Colonic mucosa (tissue), 4 donors: ENCODE data around the gene NUPR2. TPM values are rescaled to one million over a fixed set of nuclear protein-coding genes. Genes with fewer than 3 reads are reported as not detected.
"Not testable (repeated sequence)": the region's sequence is repeated elsewhere in the genome, so short reads cannot be mapped to it uniquely, and the experiment has no call there.

Experiments used
- DNase-seq: peaks from one replicate; pipeline ENCODE4 v3.0.0-alpha.2; 2020
- H3K27ac ChIP-seq: fragments of 200-600 bp; one replicate; pipeline ENCODE4 v1.8.0; 2021
- H3K27me3 ChIP-seq: fragments of 200-600 bp; one replicate; pipeline ENCODE4 v1.8.0; 2021
- H3K36me3 ChIP-seq: fragments of 200-600 bp; one replicate; pipeline ENCODE4 v1.8.0; 2021
- H3K4me1 ChIP-seq: fragments of 200-600 bp; one replicate; pipeline ENCODE4 v1.8.0; 2021; ENCODE audit warnings: mild to moderate bottlenecking
- H3K4me3 ChIP-seq: fragments of 200-600 bp; one replicate; pipeline ENCODE4 v1.8.0; 2021
- H3K9ac ChIP-seq, 2 donors: one replicate each; pipeline ENCODE4 v1.7.0; 2013; ENCODE audit warnings: control low read depth in 2 of 2, low read depth in 2 of 2, low read length in 2 of 2
- H3K9me3 ChIP-seq: fragments of 200-600 bp; one replicate; pipeline ENCODE4 v1.8.0; 2021
- intact Hi-C: fragments of 100-400 bp; cut with DNase I; formaldehyde crosslinking; loops from one replicate; pipeline ENCODE4 v1.14.1; 2022
- total RNA-seq, 2 donors: library from RNA; stranded (reverse); fragmentation: NEBNext Ultra II Directional in 1 of 2; extraction: Animal tissue kit (Norgen Biotek cat#: 25700) in 1 of 2; gene quantifications; one replicate each; pipeline ENCODE4 v1.2.1, GENCODE V29; 2021
- TF ChIP-seq, protein P1 (sequence below): fragments of 200-600 bp; IDR thresholded peaks from one replicate; pipeline ENCODE4 v1.8.0; 2022; ENCODE audit warnings: antibody characterized with exemption, mild to moderate bottlenecking
- donor health status: healthy.
- donor health status: DM: no; HTN: no; CAD: no.
- donor health status: DM: no; HTN: no; CAD: no.

NUPR2 gene
- total RNA-seq, 2 donors from 2014 or later = 1.3 to 2.5 TPM

DNA sequence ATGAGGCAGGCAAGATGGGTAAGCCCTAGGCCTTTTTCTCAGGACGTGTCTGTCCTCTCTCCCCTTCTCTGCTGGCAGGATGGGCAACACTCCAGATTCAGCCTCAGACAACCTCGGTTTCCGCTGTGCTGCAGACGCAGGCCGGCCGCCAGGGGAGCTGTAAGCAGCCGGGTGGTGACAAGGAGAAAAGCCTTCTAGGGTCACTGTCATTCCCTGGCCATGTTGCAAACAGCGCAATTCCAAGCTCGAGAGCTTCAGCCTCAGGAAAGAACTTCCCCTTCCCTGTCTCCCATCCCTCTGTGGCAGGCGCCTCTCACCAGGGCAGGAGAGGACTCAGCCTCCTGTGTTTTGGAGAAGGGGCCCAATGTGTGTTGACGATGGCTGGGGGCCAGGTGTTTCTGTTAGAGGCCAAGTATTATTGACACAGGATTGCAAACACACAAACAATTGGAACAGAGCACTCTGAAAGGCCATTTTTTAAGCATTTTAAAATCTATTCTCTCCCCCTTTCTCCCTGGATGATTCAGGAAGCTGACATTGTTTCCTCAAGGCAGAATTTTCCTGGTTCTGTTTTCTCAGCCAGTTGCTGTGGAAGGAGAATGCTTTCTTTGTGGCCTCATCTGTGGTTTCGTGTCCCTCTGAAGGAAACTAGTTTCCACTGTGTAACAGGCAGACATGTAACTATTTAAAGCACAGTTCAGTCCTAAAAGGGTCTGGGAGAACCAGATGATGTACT, 36.6 kb downstream of the NUPR2 start:
- peak; percentile 33 for DNase-seq
- intact Hi-C loops = no loop called here
- TF ChIP-seq, protein P1, sequence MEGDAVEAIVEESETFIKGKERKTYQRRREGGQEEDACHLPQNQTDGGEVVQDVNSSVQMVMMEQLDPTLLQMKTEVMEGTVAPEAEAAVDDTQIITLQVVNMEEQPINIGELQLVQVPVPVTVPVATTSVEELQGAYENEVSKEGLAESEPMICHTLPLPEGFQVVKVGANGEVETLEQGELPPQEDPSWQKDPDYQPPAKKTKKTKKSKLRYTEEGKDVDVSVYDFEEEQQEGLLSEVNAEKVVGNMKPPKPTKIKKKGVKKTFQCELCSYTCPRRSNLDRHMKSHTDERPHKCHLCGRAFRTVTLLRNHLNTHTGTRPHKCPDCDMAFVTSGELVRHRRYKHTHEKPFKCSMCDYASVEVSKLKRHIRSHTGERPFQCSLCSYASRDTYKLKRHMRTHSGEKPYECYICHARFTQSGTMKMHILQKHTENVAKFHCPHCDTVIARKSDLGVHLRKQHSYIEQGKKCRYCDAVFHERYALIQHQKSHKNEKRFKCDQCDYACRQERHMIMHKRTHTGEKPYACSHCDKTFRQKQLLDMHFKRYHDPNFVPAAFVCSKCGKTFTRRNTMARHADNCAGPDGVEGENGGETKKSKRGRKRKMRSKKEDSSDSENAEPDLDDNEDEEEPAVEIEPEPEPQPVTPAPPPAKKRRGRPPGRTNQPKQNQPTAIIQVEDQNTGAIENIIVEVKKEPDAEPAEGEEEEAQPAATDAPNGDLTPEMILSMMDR = peak; percentile 24
- Histone ChIP-seq H3K4me3 (no peak overlapping the region), H3K36me3 (no peaks in the 10 kb centered on the region), H3K4me1 (no peaks in the 10 kb centered on the region), H3K27ac (no peak overlapping the region), H3K27me3 (no peaks in the 10 kb centered on the region), H3K9me3 (no peaks in the 10 kb centered on the region), H3K9ac (peak overlapping the region in 1 of 2 donors; percentile 35)

DNA sequence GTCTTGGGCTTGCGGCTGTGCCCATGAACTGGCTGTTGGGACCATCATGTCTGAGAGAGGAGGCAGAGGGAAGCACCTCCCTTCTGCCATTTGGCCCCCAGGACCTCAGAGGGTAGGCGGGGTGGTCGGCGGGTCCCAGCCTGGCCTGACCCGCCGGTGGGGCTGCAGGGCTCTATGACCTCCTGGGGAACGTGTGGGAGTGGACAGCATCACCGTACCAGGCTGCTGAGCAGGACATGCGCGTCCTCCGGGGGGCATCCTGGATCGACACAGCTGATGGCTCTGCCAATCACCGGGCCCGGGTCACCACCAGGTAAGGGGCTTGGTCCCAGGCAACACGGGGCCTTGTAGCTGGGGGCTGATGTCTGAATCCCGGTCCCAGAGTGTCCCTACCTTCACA, 38.0 kb downstream of the NUPR2 start:
- Histone ChIP-seq H3K36me3 (no peaks in the 10 kb centered on the region), H3K9ac (no peak overlapping the region), H3K27ac (no peak overlapping the region), H3K27me3 (no peaks in the 10 kb centered on the region), H3K4me1 (no peaks in the 10 kb centered on the region), H3K4me3 (no peak overlapping the region), H3K9me3 (no peaks in the 10 kb centered on the region)
- TF ChIP-seq, protein P1 = no peak
- intact Hi-C loops = no loop called here
- no peak for DNase-seq

DNA sequence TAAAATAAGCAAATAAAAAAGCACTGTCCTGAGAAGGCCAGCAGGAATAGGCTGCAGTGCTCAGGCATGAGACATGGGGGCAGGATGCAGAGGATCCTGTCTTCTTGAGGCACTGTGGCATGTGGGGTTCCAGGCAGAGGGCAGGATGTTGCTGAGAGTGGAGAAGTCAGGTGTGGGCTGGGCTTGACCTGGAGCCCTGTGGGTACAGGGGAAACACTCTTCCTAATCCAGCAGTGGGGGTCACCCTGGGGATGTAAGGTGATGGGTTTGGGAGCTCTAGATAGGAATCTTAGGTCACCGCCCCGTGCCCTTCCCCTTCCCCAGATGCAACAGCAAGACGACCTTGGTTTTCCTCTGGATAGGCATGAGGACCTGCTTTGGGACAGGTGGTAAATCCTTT, 38.5 kb downstream of the NUPR2 start:
- H3K9me3 ChIP-seq = no peaks in the 10 kb centered on the region
- no peaks in the 10 kb centered on the region for H3K27me3 ChIP-seq
- DNase-seq = no peak
- intact Hi-C loops = no loop called here
- H3K9ac ChIP-seq = no peak overlapping the region
- H3K4me1 ChIP-seq = no peaks in the 10 kb centered on the region
- no peak overlapping the region for H3K27ac ChIP-seq
- H3K36me3 ChIP-seq = no peaks in the 10 kb centered on the region
- no peak overlapping the region for H3K4me3 ChIP-seq
- TF ChIP-seq, protein P1 = no peak

DNA sequence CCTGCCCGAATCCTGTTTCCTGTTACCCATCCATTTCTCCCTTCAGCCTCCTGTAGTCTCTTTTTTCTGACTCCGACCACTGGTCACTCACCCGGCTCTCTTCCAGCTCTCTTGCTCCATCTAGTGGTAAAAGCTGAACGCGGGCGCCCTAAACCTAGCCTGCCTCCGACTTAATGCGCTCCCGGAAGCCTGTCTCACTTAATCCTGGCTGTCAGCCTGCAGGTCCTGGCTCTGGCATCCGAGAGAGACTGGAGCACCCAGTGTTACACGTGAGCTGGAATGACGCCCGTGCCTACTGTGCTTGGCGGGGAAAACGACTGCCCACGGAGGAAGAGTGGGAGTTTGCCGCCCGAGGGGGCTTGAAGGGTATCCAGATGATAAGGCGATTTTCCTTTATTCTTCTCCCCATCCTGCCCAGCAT, 41.8 kb downstream of the NUPR2 start:
- Histone ChIP-seq H3K9me3 (no peaks in the 10 kb centered on the region), H3K36me3 (no peaks in the 10 kb centered on the region), H3K27me3 (no peaks in the 10 kb centered on the region), H3K27ac (no peak overlapping the region), H3K4me1 (no peaks in the 10 kb centered on the region), H3K9ac (no peak overlapping the region), H3K4me3 (no peak overlapping the region)
- TF ChIP-seq, protein P1 = peak; percentile 92
- intact Hi-C loops = loop anchor here (2.0 kb wide), 2 partner anchors 70 to 434 kb away; no protein-coding TSS in a partner anchor
- DNase-seq = peak; percentile 87

DNA sequence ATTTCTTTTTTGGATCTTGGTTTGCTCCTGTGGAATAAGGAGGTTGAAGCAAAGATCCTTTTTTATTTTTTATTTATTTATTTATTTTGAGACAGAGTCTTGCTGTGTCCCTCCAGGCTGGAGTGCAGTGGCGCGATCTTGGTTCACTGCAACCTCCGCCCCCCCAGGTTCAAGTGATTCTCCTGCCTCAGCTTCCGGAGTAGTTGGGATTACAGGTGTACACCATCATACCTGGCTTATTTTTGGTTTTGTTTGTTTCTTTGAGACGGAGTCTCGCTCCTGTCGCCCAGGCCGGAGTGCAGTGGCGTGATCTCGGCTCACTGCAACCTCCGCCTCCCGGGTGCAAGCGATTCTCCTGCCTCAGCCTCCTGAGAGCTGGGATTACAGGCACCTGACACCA, 49.8 kb downstream of the NUPR2 start:
- H3K36me3 ChIP-seq, intact Hi-C loops: not testable (repeated sequence)

More for the DNA sequence above, 49.8 kb downstream of the NUPR2 start:
- not testable (repeated sequence) for H3K27me3 ChIP-seq, H3K4me3 ChIP-seq, H3K4me1 ChIP-seq, H3K27ac ChIP-seq, H3K9me3 ChIP-seq, DNase-seq, H3K9ac ChIP-seq

Other genes with a start within 250 kb of the NUPR2 start
- 1 to 10 TPM; 1.4 to 1.5 TPM for gene ZNF713, start 229.0 kb downstream of the NUPR2 start, total RNA-seq
- 10 to 100 TPM; 10.4 to 19.3 TPM for gene MRPS17, start 164.5 kb downstream of the NUPR2 start, total RNA-seq
- 10 to 100 TPM; 32.2 to 67.5 TPM for gene NIPSNAP2, start 151.8 kb downstream of the NUPR2 start, total RNA-seq
- gene PSPH, start 65.0 kb downstream of the NUPR2 start, total RNA-seq = 10 to 100 TPM in 1 of 2 donors, 1 to 10 TPM in 1; 7.5 to 23.4 TPM
- gene CCT6A, start 64.7 kb downstream of the NUPR2 start, total RNA-seq = 100 to 1,000 TPM in 1 of 2 donors, 10 to 100 TPM in 1; 77.8 to 146 TPM
- 100 to 1,000 TPM in 1 of 2 donors, 10 to 100 TPM in 1; 90.7 to 103 TPM for gene SUMF2, start 52.1 kb downstream of the NUPR2 start, total RNA-seq
- gene PHKG1, start 23.5 kb downstream of the NUPR2 start, total RNA-seq = 1 to 10 TPM; 1.1 to 1.7 TPM
- 100 to 1,000 TPM; 338 to 580 TPM for gene CHCHD2, start 9.9 kb downstream of the NUPR2 start, total RNA-seq